Measurements from ENCODE around the gene UBE2J2.
A peak's percentile ranks its signal among the peaks of the same experiment; 100 is the strongest.

The UBE2J2 gene

GRCh38 chr1:1309251-1310108 lies 35.8 kb upstream of the UBE2J2 start:
- DNase-seq = peak; percentile 25

- DNase-seq = peak; percentile 24
These were observed 35.1 kb upstream of the UBE2J2 start for GRCh38 chr1:1308756-1309250.

GRCh38 chr1:1307923-1308755 lies 34.5 kb upstream of the UBE2J2 start, which contains the start of the genes ACAP3 and PUSL1:
Gene ACAP3, minus strand, starts transcription at chr1:1307930. Its CDS starts 115 bp downstream, at chr1:1307815.
Gene PUSL1, plus strand, starts transcription at chr1:1308597. Its CDS starts 47 bp downstream, at chr1:1308644.
- peak; percentile 92 for DNase-seq

- DNase-seq = peak; percentile 50
These were observed 33.7 kb upstream of the UBE2J2 start for GRCh38 chr1:1307261-1307922.

- DNase-seq = no peak
These were observed 33.1 kb upstream of the UBE2J2 start for GRCh38 chr1:1306661-1307260.

GRCh38 chr1:1306070-1306660 lies 32.5 kb upstream of the UBE2J2 start:
- peak; percentile 55 for DNase-seq

GRCh38 chr1:1305300-1306069 lies 31.8 kb upstream of the UBE2J2 start:
- peak; percentile 86 for DNase-seq

GRCh38 chr1:1304331-1305299 lies 31.0 kb upstream of the UBE2J2 start:
- peak; percentile 92 for DNase-seq

GRCh38 chr1:1303736-1304135 lies 30.1 kb upstream of the UBE2J2 start:
- no peak for DNase-seq

GRCh38 chr1:1302951-1303509 lies 29.4 kb upstream of the UBE2J2 start:
- no peak for DNase-seq

GRCh38 chr1:1302006-1302430 lies 28.4 kb upstream of the UBE2J2 start:
- DNase-seq = no peak

GRCh38 chr1:1300352-1300739 lies 26.7 kb upstream of the UBE2J2 start:
- DNase-seq = no peak

- DNase-seq = no peak
These were observed 26.2 kb upstream of the UBE2J2 start for GRCh38 chr1:1299686-1300351.

- no peak for DNase-seq
These were observed 25.4 kb upstream of the UBE2J2 start for GRCh38 chr1:1298861-1299685.

GRCh38 chr1:1297802-1298424 lies 24.3 kb upstream of the UBE2J2 start:
- no peak for DNase-seq

GRCh38 chr1:1296070-1297061 lies 22.7 kb upstream of the UBE2J2 start:
- no peak for DNase-seq

Data from EL (cell line).